ENCODE data around the gene TAF1A.

Gene TAF1A

GRCh38 chr1:222620566-222620965, 30.8 kb upstream of the TAF1A start:
- no peaks in the 10 kb centered on the region for H4K20me1 ChIP-seq (ENCODE audit: insufficient read depth, low read length)
- H3K27ac ChIP-seq (ENCODE audit: low read depth, low read length, poor library complexity, severe bottlenecking), result no peak overlapping the region
- no peaks in the 10 kb centered on the region; the same call in 1 of the 2 replicates for H3K27me3 ChIP-seq (ENCODE audit: insufficient read depth, low read length)
- H3K9me3 ChIP-seq (ENCODE audit: low read length), result no peaks in the 10 kb centered on the region
- no peak overlapping the region for H3K4me3 ChIP-seq (ENCODE audit: low read depth, low read length, poor library complexity, severe bottlenecking)
- H3K9me2 ChIP-seq (ENCODE audit: low read depth, low read length), result no peaks in the 10 kb centered on the region
- no peak overlapping the region for H3K9ac ChIP-seq (ENCODE audit: low read length)
- H3F3A ChIP-seq (ENCODE audit: insufficient read depth, low read length), result no peaks in the 10 kb centered on the region
- H2AFZ ChIP-seq (ENCODE audit: low read length), result no peak overlapping the region
- no peaks in the 10 kb centered on the region for H3K79me2 ChIP-seq (ENCODE audit: insufficient read depth, low read length)
- H3K4me1 ChIP-seq (ENCODE audit: insufficient read depth, low read length, severe bottlenecking), result peaks cover 18% of the 10 kb centered on the region
- peaks cover 8% of the 10 kb centered on the region; the same call in 1 of the 2 replicates for H3K36me3 ChIP-seq (ENCODE audit: insufficient read depth, low read length)
- TF ChIP-seq CTCF (IDR thresholded peaks at IDR 0.05; ENCODE audit: low read length) (no peak), EZH2 (IDR thresholded peaks at IDR 0.05; ENCODE audit: borderline replicate concordance, low read length) (no peak)
- no peak overlapping the region for H3K4me2 ChIP-seq (ENCODE audit: low read length)

DNA sequence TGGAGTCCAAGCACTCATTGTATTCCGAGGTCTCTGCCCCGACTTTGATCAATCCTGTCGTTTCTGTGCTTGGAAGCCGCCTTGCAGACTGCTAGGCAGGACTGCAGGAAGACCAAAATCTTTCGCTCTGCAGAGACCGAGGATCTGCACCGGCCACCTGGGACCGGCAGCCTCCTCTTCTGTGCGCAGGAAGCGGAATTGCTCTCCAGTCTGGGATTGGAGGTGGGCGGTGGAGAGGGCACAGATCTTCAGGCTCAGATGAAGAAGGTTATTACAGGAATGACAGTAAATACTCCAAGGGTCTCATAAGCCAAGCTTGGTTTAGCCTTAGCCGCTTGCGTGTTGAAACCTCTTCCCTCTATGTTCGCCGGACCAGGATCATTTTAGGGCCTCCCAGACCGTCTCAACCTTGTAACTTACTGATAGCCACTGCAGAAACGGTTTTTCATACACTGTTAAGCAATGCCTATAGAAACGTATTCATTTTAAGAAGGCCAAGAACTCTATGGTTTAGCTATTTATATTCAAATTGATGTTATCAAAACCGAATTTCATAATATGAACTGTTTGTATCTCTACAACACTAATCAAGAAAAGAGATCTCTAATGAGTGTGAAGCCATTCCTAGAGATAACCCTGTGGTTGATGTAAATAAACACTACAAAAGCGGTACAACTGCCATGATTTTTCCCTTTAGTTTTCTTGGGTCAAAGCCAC, 29.3 kb upstream of the TAF1A start:
- Histone ChIP-seq H3K4me3 (ENCODE audit: low read depth, low read length, poor library complexity, severe bottlenecking) (peak overlapping the region; percentile 98), H3K27me3 (ENCODE audit: insufficient read depth, low read length) (no peaks in the 10 kb centered on the region; the same call in 1 of the 2 replicates), H3K79me2 (ENCODE audit: insufficient read depth, low read length) (no peaks in the 10 kb centered on the region), H4K20me1 (ENCODE audit: insufficient read depth, low read length) (no peaks in the 10 kb centered on the region), H3K27ac (ENCODE audit: low read depth, low read length, poor library complexity, severe bottlenecking) (no peak overlapping the region), H3K9ac (ENCODE audit: low read length) (peak overlapping the region; percentile 89), H2AFZ (ENCODE audit: low read length) (no peak overlapping the region), H3F3A (ENCODE audit: insufficient read depth, low read length) (no peaks in the 10 kb centered on the region), H3K9me3 (ENCODE audit: low read length) (no peaks in the 10 kb centered on the region), H3K36me3 (ENCODE audit: insufficient read depth, low read length) (peaks cover 4% of the 10 kb centered on the region; the same call in 1 of the 2 replicates), H3K9me2 (ENCODE audit: low read depth, low read length) (no peaks in the 10 kb centered on the region), H3K4me2 (ENCODE audit: low read length) (peak overlapping the region; percentile 98), H3K4me1 (ENCODE audit: insufficient read depth, low read length, severe bottlenecking) (peaks cover 18% of the 10 kb centered on the region)
- TF ChIP-seq CTCF (IDR thresholded peaks at IDR 0.05; ENCODE audit: low read length) (no peak), EZH2 (IDR thresholded peaks at IDR 0.05; ENCODE audit: borderline replicate concordance, low read length) (no peak)

DNA sequence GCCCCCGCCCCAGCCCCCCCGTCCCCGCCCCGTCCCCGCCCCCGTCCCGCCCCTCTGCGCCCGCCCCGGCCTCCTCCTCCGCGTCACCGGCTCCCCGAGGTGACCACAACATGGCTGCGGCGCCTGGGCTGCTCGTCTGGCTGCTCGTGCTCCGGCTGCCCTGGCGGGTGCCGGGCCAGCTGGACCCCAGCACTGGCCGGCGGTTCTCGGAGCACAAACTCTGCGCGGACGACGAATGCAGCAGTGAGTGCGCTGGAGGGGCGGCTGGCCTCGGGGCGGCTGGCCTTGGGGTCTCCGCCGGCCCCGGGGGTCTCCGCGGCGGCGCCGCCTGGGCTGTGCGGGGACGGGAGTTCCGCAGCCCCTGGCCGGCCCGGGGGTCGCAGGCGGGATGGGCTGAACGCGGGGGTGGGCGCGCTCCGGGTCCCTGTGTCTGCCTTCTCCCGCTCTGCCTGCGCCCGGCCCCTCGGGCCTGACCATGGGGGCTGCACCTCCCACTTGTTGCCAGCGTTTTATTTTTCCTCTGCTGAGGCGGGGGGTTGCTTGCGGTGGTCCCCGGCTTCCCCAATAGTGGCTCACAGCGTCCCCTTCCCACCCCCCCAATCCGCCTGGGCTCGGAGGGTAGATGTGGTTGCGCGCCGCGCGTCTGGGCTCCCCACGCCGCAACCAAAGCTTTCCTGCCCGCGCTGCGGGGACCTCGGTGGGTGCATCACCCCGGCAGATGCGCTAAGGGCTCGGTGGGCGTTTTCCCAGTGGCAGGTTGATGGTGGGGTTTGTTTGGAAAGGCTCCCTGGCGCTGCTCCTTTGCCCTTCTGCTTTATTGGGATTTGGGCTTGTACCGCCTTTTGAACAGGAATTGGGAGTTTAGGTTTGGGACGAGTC, 28.5 kb upstream of the TAF1A start, which contains the start of gene MIA3:
TSS of gene MIA3 (plus strand) at position 97 of the 879 bp plus-strand sequence. CDS start at position 111, 14 bp downstream.
- Histone ChIP-seq H3K9ac (ENCODE audit: low read length) (peak within 1 kb of the TSS; percentile 89), H3K4me2 (ENCODE audit: low read length) (peak within 1 kb of the TSS; percentile 98), H3K4me3 (ENCODE audit: low read depth, low read length, poor library complexity, severe bottlenecking) (peak within 1 kb of the TSS; percentile 98), H4K20me1 (ENCODE audit: insufficient read depth, low read length) (no peaks in the 10 kb centered on the region), H3K9me3 (ENCODE audit: low read length) (no peaks in the 10 kb centered on the region), H3K4me1 (ENCODE audit: insufficient read depth, low read length, severe bottlenecking) (peaks cover 18% of the 10 kb centered on the region), H2AFZ (ENCODE audit: low read length) (peak within 1 kb of the TSS; percentile 100), H3F3A (ENCODE audit: insufficient read depth, low read length) (no peaks in the 10 kb centered on the region), H3K79me2 (ENCODE audit: insufficient read depth, low read length) (no peaks in the 10 kb centered on the region), H3K36me3 (ENCODE audit: insufficient read depth, low read length) (no peaks in the 10 kb centered on the region), H3K9me2 (ENCODE audit: low read depth, low read length) (no peaks in the 10 kb centered on the region), H3K27me3 (ENCODE audit: insufficient read depth, low read length) (no peaks in the 10 kb centered on the region; the same call in 1 of the 2 replicates), H3K27ac (ENCODE audit: low read depth, low read length, poor library complexity, severe bottlenecking) (no peak within 1 kb of the TSS)
- no peak for TF ChIP-seq EZH2 (IDR thresholded peaks at IDR 0.05; ENCODE audit: borderline replicate concordance, low read length)
- TF ChIP-seq CTCF (IDR thresholded peaks at IDR 0.05; ENCODE audit: low read length), result no peak
